Liver (tissue), 9 donors: ENCODE measurements around the gene SHC4. TPM values are rescaled to one million over a fixed set of nuclear protein-coding genes. Genes with fewer than 3 reads are reported as not detected.

Source experiments
- DNase-seq: peaks from one replicate; pipeline ENCODE4 v3.0.0-alpha.2; 2017; ENCODE audit warnings: low spot score
- H3K27ac ChIP-seq, 2 donors: one replicate each; pipeline ENCODE4 v1.7.0; 2013; ENCODE audit warnings: inconsistent platforms in 2 of 2, low read length in 2 of 2, control low read depth in 1 of 2, low read depth in 1 of 2, mild to moderate bottlenecking in 1 of 2
- H3K27me3 ChIP-seq, 4 donors: one replicate each; pipeline versions ENCODE4 v1.6.1 to v1.7.0; 2013; ENCODE audit warnings: low read length in 3 of 4, inconsistent platforms in 1 of 4, mild to moderate bottlenecking in 1 of 4, moderate library complexity in 1 of 4; ENCODE audit not compliant: control insufficient read depth in 4 of 4, insufficient read depth in 4 of 4
- H3K36me3 ChIP-seq, 4 donors: one replicate each; pipeline versions ENCODE4 v1.6.1 to v1.7.0; 2013; ENCODE audit warnings: low read length in 3 of 4, mild to moderate bottlenecking in 3 of 4, low read depth in 1 of 4, moderate library complexity in 1 of 4; ENCODE audit not compliant: control insufficient read depth in 4 of 4, insufficient read depth in 3 of 4
- H3K4me1 ChIP-seq, 4 donors: one replicate each; pipeline versions ENCODE4 v1.6.1 to v1.7.0; 2013; ENCODE audit warnings: low read length in 3 of 4, mild to moderate bottlenecking in 3 of 4, moderate library complexity in 1 of 4; ENCODE audit not compliant: control insufficient read depth in 4 of 4, insufficient read depth in 4 of 4
- H3K4me3 ChIP-seq, 3 donors: one replicate each; pipeline versions ENCODE4 v1.6.1 to v1.7.0; 2013; ENCODE audit warnings: low read length in 3 of 3, control low read depth in 1 of 3, low read depth in 1 of 3, mild to moderate bottlenecking in 1 of 3
- H3K9ac ChIP-seq, 2 donors: one replicate each; pipeline ENCODE4 v1.7.0; 2013; ENCODE audit warnings: low read length in 2 of 2, mild to moderate bottlenecking in 2 of 2, moderate library complexity in 2 of 2, control low read depth in 1 of 2, low read depth in 1 of 2
- H3K9me3 ChIP-seq, 4 donors: one replicate each; pipeline versions ENCODE4 v1.6.1 to v1.7.0; 2013; ENCODE audit warnings: low read length in 3 of 4; ENCODE audit not compliant: control insufficient read depth in 4 of 4
- CTCF ChIP-seq: fragments of 150-350 bp; IDR thresholded peaks from 2 replicates; pipeline ENCODE4 v1.5.1; 2017; ENCODE audit warnings: improper control_type of control experiment, low read depth, low read length; ENCODE audit not compliant: missing input control
- EGR1 ChIP-seq, 2 donors: IDR thresholded peaks; 2 replicates each; pipeline ENCODE4 v1.6.1; 2016 to 2018; ENCODE audit warnings: antibody characterized with exemption in 2 of 2, low read depth in 2 of 2
- FOXA1 ChIP-seq: IDR thresholded peaks from 2 replicates; pipeline ENCODE4 v1.6.1; 2016; ENCODE audit warnings: antibody characterized with exemption
- FOXA2 ChIP-seq: IDR thresholded peaks from 2 replicates; pipeline ENCODE4 v1.6.1; 2016; ENCODE audit warnings: antibody characterized with exemption
- GABPA ChIP-seq, 2 donors: IDR thresholded peaks in 1 of 2; conservative IDR thresholded peaks in 1 of 2; 2 replicates each; pipeline ENCODE4 v1.6.1; 2016; ENCODE audit warnings: antibody characterized with exemption in 2 of 2, mild to moderate bottlenecking in 1 of 2, moderate library complexity in 1 of 2
- HNF4A ChIP-seq, 2 donors: conservative IDR thresholded peaks; 2 replicates each; pipeline ENCODE4 v1.6.1; 2016; ENCODE audit warnings: antibody characterized with exemption in 2 of 2, mild to moderate bottlenecking in 2 of 2
- HNF4G ChIP-seq: IDR thresholded peaks from 2 replicates; pipeline ENCODE4 v1.6.1; 2016; ENCODE audit warnings: antibody characterized with exemption
- NR2F2 ChIP-seq: IDR thresholded peaks from 2 replicates; pipeline ENCODE4 v1.6.1; 2016; ENCODE audit warnings: antibody characterized with exemption
- RAD21 ChIP-seq, 2 donors: IDR thresholded peaks; 2 replicates each; pipeline ENCODE4 v1.6.1; 2016; ENCODE audit warnings: antibody characterized with exemption in 2 of 2, mild to moderate bottlenecking in 2 of 2
- RXRA ChIP-seq, 2 donors: IDR thresholded peaks; 2 replicates each; pipeline ENCODE4 v1.6.1; 2017 to 2018; ENCODE audit warnings: antibody characterized with exemption in 2 of 2, mild to moderate bottlenecking in 1 of 2
- SP1 ChIP-seq: IDR thresholded peaks from 2 replicates; pipeline ENCODE4 v1.6.1; 2018; ENCODE audit warnings: antibody characterized with exemption, mild to moderate bottlenecking
- TAF1 ChIP-seq: conservative IDR thresholded peaks from 2 replicates; pipeline ENCODE4 v1.6.1; 2016; ENCODE audit warnings: antibody characterized with exemption, mild to moderate bottlenecking
- YY1 ChIP-seq: IDR thresholded peaks from 2 replicates; pipeline ENCODE4 v1.6.1; 2016; ENCODE audit warnings: antibody characterized with exemption, mild to moderate bottlenecking
- WGBS: extraction: QIAGEN DNeasy Blood & Tissue Kit; methylation state at CpG from one replicate; pipeline ENCODE4 v1.1.7; 2013; 5-methylcytosine and 5-hydroxymethylcytosine counted together
- polyA plus RNA-seq, 2 donors: library from polyadenylated mRNA; stranded (reverse) in 1 of 2; unstranded in 1 of 2; fragments of 200-250 nt in 1 of 2; fragments of >200 nt in 1 of 2; fragmentation: Nextera tagmentation in 1 of 2; extraction: Ambion mirVana in 1 of 2; gene quantifications; one replicate each; pipeline versions ENCODE4 v1.2.1 to v1.2.3, GENCODE V29; 2013 to 2015
- total RNA-seq, 2 donors: library from RNA; depleted of rRNA; stranded (reverse); fragments of >200 nt; gene quantifications; one replicate each; pipeline ENCODE4 v1.2.3, GENCODE V29; 2014
- TF ChIP-seq, protein P1 (sequence below): IDR thresholded peaks from 2 replicates; pipeline ENCODE4 v1.6.1; 2016; ENCODE audit warnings: antibody characterized with exemption
- TF ChIP-seq, protein P2 (sequence below): IDR thresholded peaks from 2 replicates; pipeline ENCODE4 v1.6.1; 2016; ENCODE audit warnings: antibody characterized with exemption
- donor health status: healthy.
- donor health status: healthy.
- donor health status: healthy.
- donor health status: healthy.
- donor health status: healthy.

The SHC4 gene
- total and polyA plus RNA-seq, 4 donors: under 0.01 to 0.19 (median 0.05) TPM

GRCh38 chr15:48984021-48984710 is 20.4 kb upstream of the SHC4 start (continued):
- TF ChIP-seq HNF4A (conservative IDR thresholded peaks at IDR 0.05) (no peak), FOXA1 (no peak), NR2F2 (no peak)

GRCh38 chr15:48983300-48983699 is 19.6 kb upstream of the SHC4 start:
- WGBS: 93% methylated on average over 5 of the region's 5 CpGs
- no peak for DNase-seq
- Histone ChIP-seq H3K9ac (no peak overlapping the region), H3K4me3 (no peak overlapping the region), H3K9me3 (no peaks in the 10 kb centered on the region), H3K27ac (no peak overlapping the region), H3K36me3 (peaks cover 0 to 4% (median 0%) of the 10 kb centered on the region in 4 donors), H3K27me3 (no peaks in the 10 kb centered on the region), H3K4me1 (peaks cover 3 to 42% (median 25%) of the 10 kb centered on the region in 4 donors)
- TF ChIP-seq RXRA (IDR thresholded peaks at IDR 0.05): no peak
- TF ChIP-seq CTCF: no peak
- TF ChIP-seq, protein P1, sequence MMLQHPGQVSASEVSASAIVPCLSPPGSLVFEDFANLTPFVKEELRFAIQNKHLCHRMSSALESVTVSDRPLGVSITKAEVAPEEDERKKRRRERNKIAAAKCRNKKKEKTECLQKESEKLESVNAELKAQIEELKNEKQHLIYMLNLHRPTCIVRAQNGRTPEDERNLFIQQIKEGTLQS: no peak
- TF ChIP-seq, protein P2, sequence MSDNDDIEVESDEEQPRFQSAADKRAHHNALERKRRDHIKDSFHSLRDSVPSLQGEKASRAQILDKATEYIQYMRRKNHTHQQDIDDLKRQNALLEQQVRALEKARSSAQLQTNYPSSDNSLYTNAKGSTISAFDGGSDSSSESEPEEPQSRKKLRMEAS: no peak
- no peak for TF ChIP-seq NR2F2
- no peak for TF ChIP-seq EGR1 (IDR thresholded peaks at IDR 0.05; ENCODE audit: low read depth in 2 of 2)
- no peak for TF ChIP-seq FOXA1
- TF ChIP-seq YY1: no peak
- TF ChIP-seq RAD21 (IDR thresholded peaks at IDR 0.05): no peak
- TF ChIP-seq HNF4G: no peak
- no peak for TF ChIP-seq SP1

DNA sequence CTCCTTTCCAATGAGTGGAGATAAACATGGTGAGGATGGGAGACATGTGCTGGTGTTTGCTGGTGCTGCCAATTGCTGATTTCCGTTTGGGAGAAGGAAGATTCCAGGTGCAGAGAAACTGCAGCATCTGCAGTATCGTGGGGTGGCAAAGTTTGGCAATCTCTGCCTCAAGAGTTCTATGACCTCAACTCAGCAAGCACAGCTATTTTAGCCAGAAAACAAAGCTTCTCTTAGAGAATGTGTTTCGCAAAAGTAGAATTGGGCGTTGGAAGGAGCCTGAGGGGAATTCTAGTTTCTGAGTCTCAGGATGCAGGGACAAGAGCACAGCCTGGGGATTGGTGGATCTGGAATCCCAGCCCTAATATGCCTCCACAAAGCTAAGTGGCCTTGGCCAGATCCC is 18.2 kb upstream of the SHC4 start:
- Histone ChIP-seq H3K27me3 (no peaks in the 10 kb centered on the region), H3K27ac (no peak overlapping the region), H3K4me1 (peaks cover 3 to 36% (median 20%) of the 10 kb centered on the region in 4 donors), H3K36me3 (no peaks in the 10 kb centered on the region), H3K9me3 (no peaks in the 10 kb centered on the region), H3K9ac (no peak overlapping the region), H3K4me3 (no peak overlapping the region)
- peak in 1 of 2 donors; percentile 11 for TF ChIP-seq RXRA (IDR thresholded peaks at IDR 0.05)
- TF ChIP-seq EGR1 (IDR thresholded peaks at IDR 0.05; ENCODE audit: low read depth in 2 of 2): no peak
- no peak for DNase-seq
- 26% methylated on average over 4 of the region's 4 CpGs for WGBS

- no peaks in the 10 kb centered on the region for H3K27me3 ChIP-seq
- H3K9ac ChIP-seq: no peak overlapping the region
- no peak for DNase-seq
- TF ChIP-seq, protein P2: no peak
- TF ChIP-seq, protein P1: no peak
- TF ChIP-seq FOXA2 (no peak), FOXA1 (no peak), GABPA (IDR thresholded peaks at IDR 0.05 in 1 of 2, conservative IDR thresholded peaks at IDR 0.05 in 1 of 2) (no peak), SP1 (no peak), TAF1 (no peak)
- 91% methylated on average over 2 of the region's 2 CpGs for WGBS
- no peak overlapping the region for H3K27ac ChIP-seq
- H3K36me3 ChIP-seq: no peaks in the 10 kb centered on the region
- H3K9me3 ChIP-seq: no peaks in the 10 kb centered on the region
- H3K4me3 ChIP-seq: no peak overlapping the region
- peaks cover 0 to 20% (median 2%) of the 10 kb centered on the region in 4 donors for H3K4me1 ChIP-seq
These were observed 14.9 kb upstream of the SHC4 start for GRCh38 chr15:48978638-48979037.
